GM18505 (cell line): ENCODE results near the gene FARP1.

ENCODE experiments used
- ATAC-seq: cut with Tn5 transposase; IDR thresholded peaks from one replicate; pipeline ENCODE4 v1.9.1; 2021; ENCODE audit not compliant: unreplicated experiment
- POLR2A ChIP-seq: IDR thresholded peaks from 4 replicates; pipeline ENCODE4 v1.6.1; 2011; ENCODE audit warnings: borderline replicate concordance; ENCODE audit not compliant: insufficient read depth, insufficient read length; ENCODE audit errors: extremely low read depth

FARP1 gene

DNA sequence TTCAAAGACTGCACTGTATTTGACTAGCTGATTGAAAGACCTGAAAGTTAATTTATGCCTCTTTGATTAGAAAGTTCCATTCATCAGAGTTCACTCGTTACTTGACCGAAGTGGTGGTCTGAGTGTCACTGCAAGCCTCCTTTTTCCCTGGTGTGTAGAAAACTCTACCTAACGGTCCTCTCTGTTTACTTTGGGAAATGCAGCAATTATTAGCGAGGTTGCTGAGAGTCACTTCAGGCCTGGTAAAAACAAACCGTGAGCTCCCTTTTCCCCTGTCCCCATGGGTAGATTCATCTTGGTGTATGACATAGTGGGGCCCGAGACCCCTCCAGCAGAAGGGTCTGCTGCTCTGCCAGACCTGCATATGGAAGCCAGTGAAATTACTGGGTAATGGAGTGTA, 161.0 kb downstream of the FARP1 start:
- no peak for ATAC-seq
- no peak for TF ChIP-seq POLR2A

DNA sequence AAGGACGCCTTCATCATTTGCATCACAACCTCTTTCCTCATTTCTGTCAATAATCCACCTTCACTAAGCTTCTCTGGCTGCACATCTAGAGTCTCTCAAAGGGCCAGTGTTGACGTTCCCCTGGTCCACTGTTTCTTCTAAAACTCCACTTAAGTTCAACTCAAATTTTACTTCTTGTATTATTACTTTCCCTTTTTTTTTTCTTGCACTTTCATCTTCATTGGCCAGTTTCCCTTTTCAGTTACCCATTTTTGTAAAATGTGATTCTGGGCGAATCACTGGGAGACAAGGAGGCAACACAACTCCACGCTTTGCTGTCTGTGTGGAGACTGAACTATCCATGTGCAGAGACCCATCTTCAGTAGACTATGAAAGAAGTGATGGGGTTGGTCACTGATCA, 162.8 kb downstream of the FARP1 start:
- no peak for ATAC-seq
- TF ChIP-seq POLR2A: no peak

DNA sequence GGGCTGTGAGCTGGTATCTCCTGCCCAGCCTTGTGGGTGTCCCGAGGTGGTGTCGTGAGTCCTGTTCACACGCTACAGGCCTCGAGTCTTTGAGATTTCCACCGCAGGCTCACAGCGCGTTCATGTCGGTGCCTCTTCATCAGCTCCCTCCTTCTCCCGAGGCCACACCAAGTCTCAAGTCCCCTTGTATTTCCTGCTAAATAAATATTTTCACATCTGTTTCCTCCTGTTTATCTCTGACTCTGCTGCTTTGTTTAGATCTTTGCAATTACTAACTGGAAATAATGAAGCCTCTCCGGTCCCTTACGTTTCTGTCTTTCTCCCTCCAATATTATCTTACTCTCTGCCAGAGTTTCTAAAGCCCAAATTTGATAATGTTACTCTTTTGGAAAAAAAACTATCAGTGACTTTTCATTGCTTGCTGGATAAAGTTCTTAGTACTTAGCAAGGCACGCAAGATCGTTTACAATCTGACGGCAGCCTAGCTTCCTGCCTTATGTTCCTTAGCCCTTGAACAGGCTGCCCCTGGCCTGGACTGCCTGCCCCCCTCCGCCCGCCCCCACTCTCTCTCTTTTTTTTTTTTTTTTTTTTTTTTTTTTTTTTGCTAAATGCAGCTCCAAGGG, 164.7 kb downstream of the FARP1 start:
- TF ChIP-seq POLR2A: no peak
- ATAC-seq: no peak

DNA sequence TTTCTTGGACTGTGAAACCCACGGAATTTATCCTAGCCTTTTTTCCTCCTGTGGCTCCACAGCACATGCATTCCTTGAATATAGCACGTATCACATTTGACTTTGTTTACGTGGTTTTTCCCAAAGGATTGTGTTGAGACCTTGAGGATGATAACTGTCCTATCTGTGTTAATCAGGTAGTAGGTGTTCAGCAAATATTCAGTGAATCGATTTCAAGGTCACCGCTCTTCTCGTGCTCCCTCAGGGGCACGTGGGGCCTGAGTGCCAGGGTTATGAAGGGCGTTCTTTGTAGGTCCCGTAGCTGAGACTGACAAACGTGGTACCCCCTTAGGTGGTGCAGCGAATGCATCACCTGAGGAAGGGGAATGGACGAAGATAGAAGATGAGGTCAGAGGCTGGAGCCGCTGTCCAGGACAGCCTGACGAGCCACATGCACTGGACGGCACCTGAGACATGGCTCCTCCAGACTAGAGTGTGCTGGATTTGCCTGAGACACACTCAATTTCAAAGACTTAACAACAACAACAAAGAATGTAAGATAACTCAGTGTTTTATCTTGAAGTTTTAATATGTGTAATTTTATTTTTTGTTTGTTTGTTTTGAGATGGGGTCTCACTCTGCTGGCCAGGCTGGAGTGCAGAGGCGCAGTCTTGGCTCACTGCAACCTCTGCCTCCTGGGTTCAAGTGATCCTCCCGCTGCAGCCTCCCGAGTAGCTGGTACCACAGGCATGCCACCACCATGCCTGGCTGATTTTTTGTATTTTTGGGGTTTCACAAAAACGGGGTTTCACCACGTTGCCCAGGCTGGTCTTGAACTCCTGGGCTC, 165.4 kb downstream of the FARP1 start:
- no peak for ATAC-seq
- no peak for TF ChIP-seq POLR2A

DNA sequence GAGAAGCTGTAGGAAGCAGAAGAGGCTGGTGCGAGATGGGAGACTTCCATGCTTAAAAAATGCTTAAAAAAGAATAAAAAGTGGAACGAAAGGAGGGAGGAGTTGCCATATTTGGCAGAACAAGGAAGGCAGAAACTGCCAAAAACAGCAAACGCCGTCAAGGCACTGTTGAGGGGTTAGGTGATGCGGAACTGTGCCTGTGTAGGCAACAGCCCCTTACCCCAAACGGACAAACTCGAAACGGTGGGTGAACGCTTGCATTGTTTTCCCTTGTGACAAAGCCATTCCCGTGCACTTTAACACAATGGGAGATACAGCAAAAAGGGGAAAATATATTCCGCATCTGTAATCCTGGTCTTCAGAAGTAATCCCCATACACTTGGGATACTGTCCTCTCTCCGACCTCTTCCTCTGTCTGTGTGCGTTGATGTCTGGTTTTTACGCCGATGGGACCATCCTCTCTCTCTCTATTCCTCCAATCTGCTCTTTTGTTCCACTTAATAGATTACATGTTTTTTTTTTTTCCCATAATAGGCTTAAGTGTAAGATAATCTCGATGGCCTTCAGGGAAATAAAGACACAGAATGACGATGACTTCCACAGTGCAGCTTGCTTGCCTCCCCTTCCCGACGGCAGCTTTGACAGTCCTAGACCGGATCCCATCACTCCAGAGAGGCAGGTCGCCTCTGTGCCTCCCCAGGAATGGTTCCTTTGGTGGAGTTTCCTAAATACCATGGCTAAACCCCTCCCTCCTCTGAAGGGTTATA, 166.9 kb downstream of the FARP1 start:
- ATAC-seq: no peak
- no peak for TF ChIP-seq POLR2A

GRCh38 chr13:98310485-98311199, 167.7 kb downstream of the FARP1 start:
- no peak for TF ChIP-seq POLR2A
- ATAC-seq: no peak

- TF ChIP-seq POLR2A: no peak
- no peak for ATAC-seq
Observed at GRCh38 chr13:98311200-98311548, 168.3 kb downstream of the FARP1 start.

GRCh38 chr13:98312606-98313005, 169.7 kb downstream of the FARP1 start:
- TF ChIP-seq POLR2A: no peak
- ATAC-seq: no peak

- no peak for TF ChIP-seq POLR2A
- no peak for ATAC-seq
Observed at GRCh38 chr13:98313023-98313921, 170.4 kb downstream of the FARP1 start.

GRCh38 chr13:98313922-98314292, 171.0 kb downstream of the FARP1 start:
- ATAC-seq: no peak
- no peak for TF ChIP-seq POLR2A

DNA sequence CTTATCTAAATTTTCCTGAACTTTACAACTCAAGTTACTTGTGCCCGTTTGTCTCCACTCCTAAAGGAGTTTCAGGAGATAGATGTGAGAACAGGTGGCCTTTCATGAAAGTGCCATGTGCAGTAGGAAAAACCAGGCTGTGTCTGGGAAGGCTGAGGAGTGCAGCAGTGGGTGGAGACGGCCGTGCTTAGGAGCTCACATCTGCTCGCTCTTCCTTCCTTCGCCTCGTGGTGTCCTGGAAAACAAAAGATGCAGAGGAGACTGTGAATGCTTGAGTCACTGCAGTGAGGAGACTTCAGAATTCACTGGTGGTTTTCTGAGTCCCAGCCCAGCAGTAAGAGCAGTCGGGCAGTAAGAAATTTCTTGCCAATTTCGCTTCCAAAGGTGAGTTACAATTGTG, 172.6 kb downstream of the FARP1 start:
- ATAC-seq: no peak
- no peak for TF ChIP-seq POLR2A

DNA sequence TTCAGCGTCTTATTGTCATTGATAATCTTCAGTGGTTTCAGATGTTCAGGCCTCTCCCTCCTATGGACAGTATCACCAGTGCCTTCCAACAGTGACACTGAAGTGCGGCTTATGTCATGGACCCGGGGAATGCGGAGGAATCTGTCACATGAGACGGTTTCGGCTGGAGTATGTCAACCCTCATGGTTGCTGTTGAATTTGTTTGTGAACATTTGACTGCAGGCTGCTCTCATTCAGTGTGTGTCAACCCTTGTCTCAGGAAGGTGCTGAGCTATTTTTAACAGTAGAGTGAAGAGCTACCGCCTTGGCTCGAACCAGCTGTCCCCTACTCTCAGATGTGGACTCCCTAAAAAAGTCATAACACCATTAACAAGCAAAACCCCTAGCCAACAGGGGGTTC, 173.0 kb downstream of the FARP1 start:
- no peak for ATAC-seq
- no peak for TF ChIP-seq POLR2A
